ENCODE data around the gene RAB41.
"Not testable (repeated sequence)": the region's sequence is repeated elsewhere in the genome, so short reads cannot be mapped to it uniquely, and the experiment has no call there.

GRCh38 chrX:70243601-70244000, 38.4 kb upstream of the RAB41 start:
- TF ChIP-seq REST (tag by site-specific recombination; IDR thresholded peaks at IDR 0.05); ZNF148 (tag by site-specific recombination; IDR thresholded peaks at IDR 0.05; ENCODE audit: borderline replicate concordance); ZBTB44 (tag by site-specific recombination; IDR thresholded peaks at IDR 0.05); CTCF (tag by site-specific recombination; IDR thresholded peaks at IDR 0.05); SP2 (tag by site-specific recombination; IDR thresholded peaks at IDR 0.05); ZNF10 (tag by site-specific recombination; IDR thresholded peaks at IDR 0.05); ZNF777 (tag by site-specific recombination; IDR thresholded peaks at IDR 0.05; ENCODE audit: borderline replicate concordance): not testable (repeated sequence)

All from HEK293 (cell line).